CD14-positive monocyte (primary cell): ENCODE data around the gene C7orf25. TPM values are rescaled to one million over a fixed set of nuclear protein-coding genes. Genes with fewer than 3 reads are reported as not detected.

Experiments used
- DNase-seq, 3 donors: peaks; one replicate each; pipeline ENCODE4 v3.0.0-alpha.2; 2011 to 2022
- H2AFZ ChIP-seq: 2 replicates; pipeline ENCODE4 v1.6.0; 2012; ENCODE audit warnings: mild to moderate bottlenecking, low read depth, low read length, inconsistent platforms; ENCODE audit not compliant: insufficient read depth, poor library complexity, severe bottlenecking
- H3K27ac ChIP-seq, 2 donors: 1 replicate in 1 of 2; 2 replicates in 1 of 2; pipeline ENCODE4 v1.5.1; 2012 to 2013; ENCODE audit warnings: low read length in 2 of 2, control low read depth in 1 of 2, inconsistent platforms in 1 of 2, low read depth in 1 of 2, mild to moderate bottlenecking in 1 of 2
- H3K27me3 ChIP-seq, 2 donors: one replicate each; pipeline versions ENCODE4 v1.6.0 to v1.6.1; 2011 to 2013; ENCODE audit warnings: low read length in 2 of 2; ENCODE audit not compliant: control insufficient read depth in 2 of 2, insufficient read depth in 2 of 2
- H3K36me3 ChIP-seq, 2 donors: replicated peaks in 1 of 2; 1 replicate in 1 of 2; 2 replicates in 1 of 2; pipeline versions ENCODE4 v1.5.1 to v1.6.1; 2012 to 2013; ENCODE audit warnings: low read length in 2 of 2, control low read depth in 1 of 2, inconsistent platforms in 1 of 2, mild to moderate bottlenecking in 1 of 2; ENCODE audit not compliant: insufficient read depth in 2 of 2, control insufficient read depth in 1 of 2
- H3K4me1 ChIP-seq, 2 donors: 1 replicate in 1 of 2; 2 replicates in 1 of 2; pipeline versions ENCODE4 v1.5.1 to v1.6.1; 2012 to 2013; ENCODE audit warnings: low read length in 2 of 2, control low read depth in 1 of 2, inconsistent platforms in 1 of 2, mild to moderate bottlenecking in 1 of 2, moderate library complexity in 1 of 2; ENCODE audit not compliant: insufficient read depth in 2 of 2, control insufficient read depth in 1 of 2
- H3K4me2 ChIP-seq: replicated peaks from 2 replicates; pipeline ENCODE3; 2012; ENCODE audit warnings: low read length, moderate library complexity, mild to moderate bottlenecking; ENCODE audit not compliant: poor library complexity, severe bottlenecking; ENCODE audit errors: extremely low read depth
- H3K4me3 ChIP-seq, 3 experiments: fragments of 200-600 bp in 1 of 3; sonication (generic) in 1 of 3; replicated peaks in 1 of 3; 1 replicate in 2 of 3; 2 replicates in 1 of 3; pipeline ENCODE4 v1.5.1; 2011 to 2013; ENCODE audit warnings: low read length in 3 of 3, mild to moderate bottlenecking in 3 of 3, control low read depth in 2 of 3, low read depth in 2 of 3, inconsistent platforms in 1 of 3, moderate library complexity in 1 of 3
- H3K79me2 ChIP-seq: 2 replicates; pipeline ENCODE4 v1.6.0; 2012; ENCODE audit warnings: mild to moderate bottlenecking, control low read depth, inconsistent platforms, low read length, moderate library complexity; ENCODE audit not compliant: insufficient read depth
- H3K9ac ChIP-seq: 2 replicates; pipeline ENCODE4 v1.6.0; 2017; ENCODE audit warnings: low read length, mild to moderate bottlenecking; ENCODE audit not compliant: insufficient read depth, poor library complexity, severe bottlenecking
- H3K9me3 ChIP-seq, 2 donors: replicated peaks in 1 of 2; 1 replicate in 1 of 2; 2 replicates in 1 of 2; pipeline versions ENCODE4 v1.5.1 to v1.6.1; 2012 to 2013; ENCODE audit warnings: low read length in 2 of 2, control low read depth in 1 of 2; ENCODE audit not compliant: control insufficient read depth in 1 of 2, insufficient read depth in 1 of 2
- H4K20me1 ChIP-seq: 2 replicates; pipeline ENCODE4 v1.6.0; 2012; ENCODE audit warnings: mild to moderate bottlenecking, low read length, control low read depth, moderate library complexity; ENCODE audit not compliant: insufficient read depth
- H3K27ac Mint-ChIP-seq, 7 donors: one replicate each; pipeline ENCODE4 v1.8.0; 2020; ENCODE audit warnings: mild to moderate bottlenecking in 7 of 7, mixed read lengths in 7 of 7, moderate library complexity in 6 of 7, inconsistent platforms in 2 of 7
- H3K27me3 Mint-ChIP-seq, 3 donors: one replicate each; pipeline ENCODE4 v1.8.0; 2021 to 2022; ENCODE audit warnings: low read depth in 3 of 3, mild to moderate bottlenecking in 3 of 3, mixed read lengths in 3 of 3, moderate library complexity in 3 of 3, inconsistent platforms in 1 of 3
- H3K36me3 Mint-ChIP-seq, 2 donors: one replicate each; pipeline ENCODE4 v1.8.0; 2020; ENCODE audit warnings: mixed read lengths in 2 of 2, inconsistent platforms in 1 of 2, mild to moderate bottlenecking in 1 of 2
- H3K4me1 Mint-ChIP-seq: one replicate; pipeline ENCODE4 v1.8.0; 2020; ENCODE audit warnings: mild to moderate bottlenecking, mixed read lengths
- H3K4me3 Mint-ChIP-seq, 2 donors: one replicate each; pipeline ENCODE4 v1.8.0; 2020; ENCODE audit warnings: mild to moderate bottlenecking in 2 of 2, mixed read lengths in 2 of 2, moderate library complexity in 1 of 2
- H3K9me3 Mint-ChIP-seq, 7 donors: one replicate each; pipeline ENCODE4 v1.8.0; 2020 to 2022; ENCODE audit warnings: mixed read lengths in 7 of 7, mild to moderate bottlenecking in 6 of 7, moderate library complexity in 6 of 7, inconsistent platforms in 2 of 7
- CTCF ChIP-seq: fragments of 200-600 bp; IDR thresholded peaks from one replicate; pipeline ENCODE4 v1.8.0; 2022; ENCODE audit warnings: antibody characterized with exemption, mild to moderate bottlenecking
- WGBS: methylation state at CpG from one replicate; pipeline ENCODE4 v1.1.5; 2013; ENCODE audit warnings: missing lambda C conversion rate; ENCODE audit not compliant: insufficient coverage; 5-methylcytosine and 5-hydroxymethylcytosine counted together
- intact Hi-C, 2 donors: fragments of 100-400 bp; cut with micrococcal nuclease; formaldehyde crosslinking; loops; one replicate each; pipeline versions ENCODE4 v1.15.0 to v1.15.1; 2023
- polyA plus RNA-seq, 3 donors: library from polyadenylated mRNA; depleted of rRNA in 1 of 3; unstranded in 2 of 3; stranded (reverse) in 1 of 3; fragments of 300-500 nt in 2 of 3; fragments of >200 nt in 1 of 3; fragmentation: Illumina TruSeq in 2 of 3; gene quantifications; 1 replicate in 2 of 3; 2 replicates in 1 of 3; pipeline ENCODE4 v1.2.3, GENCODE V29; 2012 to 2021

Gene C7orf25
- polyA plus RNA-seq, 3 donors, result 0.96 to 2.6 (median 2.5) TPM

GRCh38 chr7:42928754-42929153 lies 16.9 kb upstream of the C7orf25 start:
- H3K27me3 ChIP-seq, result no peaks in the 10 kb centered on the region
- no peaks in the 10 kb centered on the region for H3K27me3 Mint-ChIP-seq
- peaks cover 0 to 3% (median 0%) of the 10 kb centered on the region in 7 donors for H3K9me3 Mint-ChIP-seq
- H4K20me1 ChIP-seq, result peaks cover 45% of the 10 kb centered on the region
- H3K79me2 ChIP-seq, result peaks cover 85% of the 10 kb centered on the region
- intact Hi-C loops, result no loop called here
- no peak overlapping the region for H3K4me2 ChIP-seq
- H2AFZ ChIP-seq, result no peak overlapping the region
- no peak overlapping the region for H3K4me3 ChIP-seq
- H3K4me1 Mint-ChIP-seq, result peaks cover 61% of the 10 kb centered on the region
- no peak overlapping the region for H3K4me3 Mint-ChIP-seq
- H3K36me3 ChIP-seq, result peaks cover 22 to 26% of the 10 kb centered on the region in 2 donors
- H3K4me1 ChIP-seq, result peaks cover 36 to 51% of the 10 kb centered on the region in 2 donors
- no peak for DNase-seq
- no peak overlapping the region for H3K27ac ChIP-seq
- TF ChIP-seq CTCF, result no peak
- 100% methylated on average over 1 of the region's 3 CpGs for WGBS
- peak overlapping the region in 3 of 7 donors; percentile 55 to 61 (median 56) for H3K27ac Mint-ChIP-seq
- no peak overlapping the region for H3K9ac ChIP-seq
- no peaks in the 10 kb centered on the region for H3K9me3 ChIP-seq
- peaks cover 21 to 25% of the 10 kb centered on the region in 2 donors for H3K36me3 Mint-ChIP-seq

GRCh38 chr7:42926204-42926603 lies 14.3 kb upstream of the C7orf25 start:
- no peaks in the 10 kb centered on the region for H3K27me3 ChIP-seq
- peaks cover 45% of the 10 kb centered on the region for H4K20me1 ChIP-seq
- peak overlapping the region; percentile 12 for H3K4me2 ChIP-seq
- Mint-ChIP-seq H3K4me1 (peaks cover 48% of the 10 kb centered on the region), H3K9me3 (no peaks in the 10 kb centered on the region), H3K4me3 (no peak overlapping the region), H3K27ac (peak overlapping the region in 4 of 7 donors; percentile 3 to 50 (median 37)), H3K27me3 (no peaks in the 10 kb centered on the region), H3K36me3 (peaks cover 44 to 48% of the 10 kb centered on the region in 2 donors)
- H3K9ac ChIP-seq, result no peak overlapping the region
- no peak overlapping the region for H2AFZ ChIP-seq
- intact Hi-C loops, result no loop called here
- peaks cover 47 to 52% of the 10 kb centered on the region in 2 donors for H3K36me3 ChIP-seq
- H3K9me3 ChIP-seq, result no peaks in the 10 kb centered on the region
- H3K27ac ChIP-seq, result peak overlapping the region in 1 of 2 donors; percentile 73
- H3K4me3 ChIP-seq, result no peak overlapping the region
- WGBS, result no CpG with 5 or more reads among the region's 5 CpGs
- peak in 1 of 3 donors; percentile 30 for DNase-seq
- no peak for TF ChIP-seq CTCF
- peaks cover 23 to 34% of the 10 kb centered on the region in 2 donors for H3K4me1 ChIP-seq
- H3K79me2 ChIP-seq, result peaks cover 59% of the 10 kb centered on the region
